HL-60 (cell line): ENCODE data around the gene NABP2.
"Not testable (repeated sequence)": the region's sequence is repeated elsewhere in the genome, so short reads cannot be mapped to it uniquely, and the experiment has no call there.

Experiments
- CTCF ChIP-seq: IDR thresholded peaks from one replicate; pipeline ENCODE4 v1.5.1; 2011; ENCODE audit warnings: low read length, control low read depth, inconsistent platforms; ENCODE audit not compliant: insufficient read depth
- GABPA ChIP-seq: IDR thresholded peaks from 2 replicates; pipeline ENCODE4 v1.6.1; 2012; ENCODE audit warnings: low read depth
- POLR2AphosphoS5 ChIP-seq: IDR thresholded peaks from 2 replicates; pipeline ENCODE4 v1.6.1; 2012; ENCODE audit warnings: low read depth
- SPI1 ChIP-seq: IDR thresholded peaks from 2 replicates; pipeline ENCODE4 v1.6.1; 2012; ENCODE audit warnings: low read depth, mild to moderate bottlenecking, borderline replicate concordance
- TF ChIP-seq, protein P1 (sequence below): IDR thresholded peaks from 2 replicates; pipeline ENCODE4 v1.6.1; 2012; ENCODE audit warnings: low read depth; ENCODE audit not compliant: insufficient replicate concordance

- not testable (repeated sequence) for TF ChIP-seq CTCF, POLR2AphosphoS5, GABPA, SPI1
- TF ChIP-seq, protein P1, sequence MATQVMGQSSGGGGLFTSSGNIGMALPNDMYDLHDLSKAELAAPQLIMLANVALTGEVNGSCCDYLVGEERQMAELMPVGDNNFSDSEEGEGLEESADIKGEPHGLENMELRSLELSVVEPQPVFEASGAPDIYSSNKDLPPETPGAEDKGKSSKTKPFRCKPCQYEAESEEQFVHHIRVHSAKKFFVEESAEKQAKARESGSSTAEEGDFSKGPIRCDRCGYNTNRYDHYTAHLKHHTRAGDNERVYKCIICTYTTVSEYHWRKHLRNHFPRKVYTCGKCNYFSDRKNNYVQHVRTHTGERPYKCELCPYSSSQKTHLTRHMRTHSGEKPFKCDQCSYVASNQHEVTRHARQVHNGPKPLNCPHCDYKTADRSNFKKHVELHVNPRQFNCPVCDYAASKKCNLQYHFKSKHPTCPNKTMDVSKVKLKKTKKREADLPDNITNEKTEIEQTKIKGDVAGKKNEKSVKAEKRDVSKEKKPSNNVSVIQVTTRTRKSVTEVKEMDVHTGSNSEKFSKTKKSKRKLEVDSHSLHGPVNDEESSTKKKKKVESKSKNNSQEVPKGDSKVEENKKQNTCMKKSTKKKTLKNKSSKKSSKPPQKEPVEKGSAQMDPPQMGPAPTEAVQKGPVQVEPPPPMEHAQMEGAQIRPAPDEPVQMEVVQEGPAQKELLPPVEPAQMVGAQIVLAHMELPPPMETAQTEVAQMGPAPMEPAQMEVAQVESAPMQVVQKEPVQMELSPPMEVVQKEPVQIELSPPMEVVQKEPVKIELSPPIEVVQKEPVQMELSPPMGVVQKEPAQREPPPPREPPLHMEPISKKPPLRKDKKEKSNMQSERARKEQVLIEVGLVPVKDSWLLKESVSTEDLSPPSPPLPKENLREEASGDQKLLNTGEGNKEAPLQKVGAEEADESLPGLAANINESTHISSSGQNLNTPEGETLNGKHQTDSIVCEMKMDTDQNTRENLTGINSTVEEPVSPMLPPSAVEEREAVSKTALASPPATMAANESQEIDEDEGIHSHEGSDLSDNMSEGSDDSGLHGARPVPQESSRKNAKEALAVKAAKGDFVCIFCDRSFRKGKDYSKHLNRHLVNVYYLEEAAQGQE, result not testable (repeated sequence)
Observed at GRCh38 chr12:56266068-56266692, 42.0 kb downstream of the NABP2 start.
